Measurements from ENCODE around the gene SGCD. TPM values are rescaled to one million over a fixed set of nuclear protein-coding genes. Genes with fewer than 3 reads are reported as not detected.

SGCD gene
- total and polyA plus RNA-seq, 3 donors from 2014 or later: 2.8 to 6.1 (median 5.0) TPM

GRCh38 chr5:156351423-156351822 is 24.5 kb downstream of the SGCD start:
- intact Hi-C loops (cut with DNase I; ENCODE audit: low total_unique reads): no loop called here
- Histone ChIP-seq H3K4me1 (no peaks in the 10 kb centered on the region), H3K9me3 (no peaks in the 10 kb centered on the region), H3K27ac (no peak overlapping the region), H3K4me3 (no peak overlapping the region), H3K36me3 (ENCODE audit: low read depth, missing control alignments) (no peaks in the 10 kb centered on the region), H3K27me3 (no peaks in the 10 kb centered on the region)
- 86 to 89% methylated on average over 4 of the region's 4 CpGs for WGBS, 2 donors
- TF ChIP-seq CTCF (IDR thresholded peaks at IDR 0.05): no peak
- TF ChIP-seq POLR2A (IDR thresholded peaks at IDR 0.05): no peak
- no peak for DNase-seq

- Histone ChIP-seq H3K4me1 (no peaks in the 10 kb centered on the region), H3K9me3 (no peaks in the 10 kb centered on the region), H3K36me3 (ENCODE audit: low read depth, missing control alignments) (no peaks in the 10 kb centered on the region), H3K27ac (no peak overlapping the region), H3K27me3 (no peaks in the 10 kb centered on the region), H3K4me3 (no peak overlapping the region)
- DNase-seq: no peak
- intact Hi-C loops (cut with DNase I; ENCODE audit: low total_unique reads): no loop called here
- TF ChIP-seq CTCF (IDR thresholded peaks at IDR 0.05) (no peak), POLR2A (IDR thresholded peaks at IDR 0.05) (no peak)
These were observed 27.6 kb downstream of the SGCD start for GRCh38 chr5:156354571-156354970.

- H3K4me3 ChIP-seq: no peak overlapping the region
- no peak overlapping the region for H3K27ac ChIP-seq
- intact Hi-C loops (cut with DNase I; ENCODE audit: low total_unique reads): no loop called here
- no peak for DNase-seq
- H3K36me3 ChIP-seq (ENCODE audit: low read depth, missing control alignments): no peaks in the 10 kb centered on the region
- no peaks in the 10 kb centered on the region for H3K27me3 ChIP-seq
- TF ChIP-seq CTCF (IDR thresholded peaks at IDR 0.05): no peak
- no peak for TF ChIP-seq POLR2A (IDR thresholded peaks at IDR 0.05)
- no peaks in the 10 kb centered on the region for H3K9me3 ChIP-seq
- no peaks in the 10 kb centered on the region for H3K4me1 ChIP-seq
- WGBS, 2 donors: 64 to 75% methylated on average over 2 of the region's 2 CpGs
These were observed 29.3 kb downstream of the SGCD start for GRCh38 chr5:156356238-156356637.

GRCh38 chr5:156359476-156359875 is 32.5 kb downstream of the SGCD start:
- Histone ChIP-seq H3K36me3 (ENCODE audit: low read depth, missing control alignments) (no peaks in the 10 kb centered on the region), H3K9me3 (no peaks in the 10 kb centered on the region), H3K27me3 (no peaks in the 10 kb centered on the region), H3K27ac (no peak overlapping the region), H3K4me1 (no peaks in the 10 kb centered on the region), H3K4me3 (no peak overlapping the region)
- DNase-seq: no peak
- intact Hi-C loops (cut with DNase I; ENCODE audit: low total_unique reads): no loop called here
- WGBS, 2 donors: 50 to 76% methylated on average over 1 of the region's 1 CpG
- TF ChIP-seq POLR2A (IDR thresholded peaks at IDR 0.05) (no peak), CTCF (IDR thresholded peaks at IDR 0.05) (no peak)

GRCh38 chr5:156361436-156362109 is 34.6 kb downstream of the SGCD start:
- Histone ChIP-seq H3K9me3 (no peaks in the 10 kb centered on the region), H3K36me3 (ENCODE audit: low read depth, missing control alignments) (no peaks in the 10 kb centered on the region), H3K27ac (no peak overlapping the region), H3K4me3 (no peak overlapping the region), H3K4me1 (no peaks in the 10 kb centered on the region), H3K27me3 (no peaks in the 10 kb centered on the region)
- no peak for DNase-seq
- 86 to 93% methylated on average over 3 of the region's 3 CpGs for WGBS, 2 donors
- TF ChIP-seq CTCF (IDR thresholded peaks at IDR 0.05) (no peak), POLR2A (IDR thresholded peaks at IDR 0.05) (no peak)
- intact Hi-C loops (cut with DNase I; ENCODE audit: low total_unique reads): loop anchor here (10.0 kb wide), 1 partner anchor 957 kb away; no protein-coding TSS in a partner anchor
